ENCODE data around the gene TSC1.

The TSC1 gene

DNA sequence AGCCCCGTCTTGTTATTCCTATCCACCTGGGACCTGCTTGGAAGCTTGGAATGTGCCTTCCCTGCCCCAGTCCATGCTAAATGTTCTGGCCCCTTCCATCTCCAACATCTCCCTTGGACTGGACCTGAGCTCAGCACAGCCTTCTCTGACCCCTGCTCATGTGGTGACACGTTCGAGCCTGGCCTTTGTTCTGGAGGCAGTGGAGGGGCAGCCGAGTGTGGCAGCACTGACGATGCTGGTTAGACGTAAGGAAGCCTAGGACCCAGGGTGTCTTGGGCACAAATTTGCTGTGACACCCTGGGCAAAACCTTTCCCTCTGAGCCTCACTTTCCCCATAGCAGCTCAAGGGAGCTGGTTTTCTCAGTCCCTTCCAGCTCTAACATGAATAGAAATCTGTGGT, 61.8 kb downstream of the TSC1 start:
- no peak overlapping the region for H3K27ac ChIP-seq (ENCODE audit: extremely low read depth, low read depth, low read length)
- CTCF ChIA-PET, result interaction anchor here (2.6 kb wide), 1 partner anchor 19 kb away, joined by 16 read pairs; no protein-coding TSS in a partner anchor
- H3K36me3 ChIP-seq (ENCODE audit: control insufficient read depth in 2 of 2, insufficient read depth in 1 of 2, low read length in 2 of 2), result no peaks in the 10 kb centered on the region
- TF ChIP-seq, protein P1, sequence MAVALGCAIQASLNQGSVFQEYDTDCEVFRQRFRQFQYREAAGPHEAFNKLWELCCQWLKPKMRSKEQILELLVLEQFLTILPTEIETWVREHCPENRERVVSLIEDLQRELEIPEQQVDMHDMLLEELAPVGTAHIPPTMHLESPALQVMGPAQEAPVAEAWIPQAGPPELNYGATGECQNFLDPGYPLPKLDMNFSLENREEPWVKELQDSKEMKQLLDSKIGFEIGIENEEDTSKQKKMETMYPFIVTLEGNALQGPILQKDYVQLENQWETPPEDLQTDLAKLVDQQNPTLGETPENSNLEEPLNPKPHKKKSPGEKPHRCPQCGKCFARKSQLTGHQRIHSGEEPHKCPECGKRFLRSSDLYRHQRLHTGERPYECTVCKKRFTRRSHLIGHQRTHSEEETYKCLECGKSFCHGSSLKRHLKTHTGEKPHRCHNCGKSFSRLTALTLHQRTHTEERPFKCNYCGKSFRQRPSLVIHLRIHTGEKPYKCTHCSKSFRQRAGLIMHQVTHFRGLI (tag by site-specific recombination; IDR thresholded peaks at IDR 0.05), result no peak
- TF ChIP-seq ZNF600 (tag by site-specific recombination; IDR thresholded peaks at IDR 0.05), result 0 out of 2 replicates have a peak, but pooled peaks have one; percentile 10
- H3K4me3 ChIP-seq (ENCODE audit: low read depth, low read length), result no peak overlapping the region
- POLR2A ChIA-PET, result no interaction called here
- H3K4me1 ChIP-seq (ENCODE audit: control insufficient read depth, insufficient read depth, low read length), result no peaks in the 10 kb centered on the region
- H3K9me3 ChIP-seq (ENCODE audit: control insufficient read depth, insufficient read depth, low read depth, low read length), result no peaks in the 10 kb centered on the region

DNA sequence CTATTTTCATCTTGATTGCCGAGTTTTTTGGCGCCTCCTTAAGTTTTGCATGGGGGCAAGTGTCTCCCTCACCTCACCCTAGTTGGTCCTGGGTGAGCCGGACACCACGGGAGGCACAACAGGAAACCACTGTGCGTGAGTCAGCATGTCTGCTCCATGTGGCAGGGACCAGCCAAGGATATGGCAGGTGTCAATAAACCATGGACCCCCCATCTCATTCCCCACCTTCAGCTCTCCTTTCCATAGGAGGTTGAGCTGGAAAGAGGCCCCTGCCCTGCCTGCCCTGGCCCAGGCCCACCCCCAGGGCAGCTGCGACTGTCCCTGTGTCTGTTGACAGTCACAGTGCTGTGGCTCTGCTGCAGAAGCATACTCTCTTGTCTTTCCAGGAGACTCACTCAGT, 62.6 kb downstream of the TSC1 start:
- Histone ChIP-seq H3K4me1 (ENCODE audit: control insufficient read depth, insufficient read depth, low read length) (no peaks in the 10 kb centered on the region), H3K4me3 (ENCODE audit: low read depth, low read length) (no peak overlapping the region), H3K36me3 (ENCODE audit: control insufficient read depth in 2 of 2, insufficient read depth in 1 of 2, low read length in 2 of 2) (no peaks in the 10 kb centered on the region), H3K27ac (ENCODE audit: extremely low read depth, low read depth, low read length) (no peak overlapping the region), H3K9me3 (ENCODE audit: control insufficient read depth, insufficient read depth, low read depth, low read length) (no peaks in the 10 kb centered on the region)
- POLR2A ChIA-PET, result no interaction called here
- CTCF ChIA-PET, result no interaction called here
- TF ChIP-seq ZNF549 (tag by site-specific recombination; IDR thresholded peaks at IDR 0.05) (no peak), ZIC2 (tag by site-specific recombination; IDR thresholded peaks at IDR 0.05) (0 out of 2 replicates have a peak, but pooled peaks have one; percentile 12)

DNA sequence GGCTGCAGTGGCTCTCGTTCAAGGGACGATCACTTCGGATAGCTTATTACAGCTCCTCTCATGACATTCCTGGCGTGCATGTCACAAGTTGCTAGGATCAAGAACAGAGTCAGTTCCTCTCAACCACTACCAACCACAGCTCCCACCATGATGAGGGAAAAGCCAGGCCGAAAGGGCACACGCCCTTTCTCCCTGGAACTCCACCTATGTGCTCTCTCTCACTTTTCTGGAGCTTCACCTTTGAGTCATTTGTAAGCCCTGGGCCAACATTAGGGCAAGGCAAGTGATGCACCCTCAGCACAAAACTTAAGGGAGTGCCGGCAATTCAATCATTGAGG, 64.1 kb downstream of the TSC1 start:
- TF ChIP-seq MYNN (tag by site-specific recombination; IDR thresholded peaks at IDR 0.05; ENCODE audit: borderline replicate concordance) (no peak), PRDM1 (tag by site-specific recombination; IDR thresholded peaks at IDR 0.05) (peak; percentile 52; the same call in 1 of the 2 replicates)
- TF ChIP-seq, protein P2, sequence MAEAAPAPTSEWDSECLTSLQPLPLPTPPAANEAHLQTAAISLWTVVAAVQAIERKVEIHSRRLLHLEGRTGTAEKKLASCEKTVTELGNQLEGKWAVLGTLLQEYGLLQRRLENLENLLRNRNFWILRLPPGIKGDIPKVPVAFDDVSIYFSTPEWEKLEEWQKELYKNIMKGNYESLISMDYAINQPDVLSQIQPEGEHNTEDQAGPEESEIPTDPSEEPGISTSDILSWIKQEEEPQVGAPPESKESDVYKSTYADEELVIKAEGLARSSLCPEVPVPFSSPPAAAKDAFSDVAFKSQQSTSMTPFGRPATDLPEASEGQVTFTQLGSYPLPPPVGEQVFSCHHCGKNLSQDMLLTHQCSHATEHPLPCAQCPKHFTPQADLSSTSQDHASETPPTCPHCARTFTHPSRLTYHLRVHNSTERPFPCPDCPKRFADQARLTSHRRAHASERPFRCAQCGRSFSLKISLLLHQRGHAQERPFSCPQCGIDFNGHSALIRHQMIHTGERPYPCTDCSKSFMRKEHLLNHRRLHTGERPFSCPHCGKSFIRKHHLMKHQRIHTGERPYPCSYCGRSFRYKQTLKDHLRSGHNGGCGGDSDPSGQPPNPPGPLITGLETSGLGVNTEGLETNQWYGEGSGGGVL (tag by site-specific recombination; IDR thresholded peaks at IDR 0.05), result no peak
- H3K36me3 ChIP-seq (ENCODE audit: control insufficient read depth in 2 of 2, insufficient read depth in 1 of 2, low read length in 2 of 2), result no peaks in the 10 kb centered on the region
- no peak overlapping the region for H3K27ac ChIP-seq (ENCODE audit: extremely low read depth, low read depth, low read length)
- no peaks in the 10 kb centered on the region for H3K4me1 ChIP-seq (ENCODE audit: control insufficient read depth, insufficient read depth, low read length)
- ChIA-PET POLR2A (no interaction called here), CTCF (interaction anchor here (0.7 to 4.7 kb wide), 3 partner anchors 21 to 219 kb away, joined by 3 to 39 read pairs (median 3); no protein-coding TSS in a partner anchor)
- H3K9me3 ChIP-seq (ENCODE audit: control insufficient read depth, insufficient read depth, low read depth, low read length), result no peaks in the 10 kb centered on the region
- no peak overlapping the region for H3K4me3 ChIP-seq (ENCODE audit: low read depth, low read length)

DNA sequence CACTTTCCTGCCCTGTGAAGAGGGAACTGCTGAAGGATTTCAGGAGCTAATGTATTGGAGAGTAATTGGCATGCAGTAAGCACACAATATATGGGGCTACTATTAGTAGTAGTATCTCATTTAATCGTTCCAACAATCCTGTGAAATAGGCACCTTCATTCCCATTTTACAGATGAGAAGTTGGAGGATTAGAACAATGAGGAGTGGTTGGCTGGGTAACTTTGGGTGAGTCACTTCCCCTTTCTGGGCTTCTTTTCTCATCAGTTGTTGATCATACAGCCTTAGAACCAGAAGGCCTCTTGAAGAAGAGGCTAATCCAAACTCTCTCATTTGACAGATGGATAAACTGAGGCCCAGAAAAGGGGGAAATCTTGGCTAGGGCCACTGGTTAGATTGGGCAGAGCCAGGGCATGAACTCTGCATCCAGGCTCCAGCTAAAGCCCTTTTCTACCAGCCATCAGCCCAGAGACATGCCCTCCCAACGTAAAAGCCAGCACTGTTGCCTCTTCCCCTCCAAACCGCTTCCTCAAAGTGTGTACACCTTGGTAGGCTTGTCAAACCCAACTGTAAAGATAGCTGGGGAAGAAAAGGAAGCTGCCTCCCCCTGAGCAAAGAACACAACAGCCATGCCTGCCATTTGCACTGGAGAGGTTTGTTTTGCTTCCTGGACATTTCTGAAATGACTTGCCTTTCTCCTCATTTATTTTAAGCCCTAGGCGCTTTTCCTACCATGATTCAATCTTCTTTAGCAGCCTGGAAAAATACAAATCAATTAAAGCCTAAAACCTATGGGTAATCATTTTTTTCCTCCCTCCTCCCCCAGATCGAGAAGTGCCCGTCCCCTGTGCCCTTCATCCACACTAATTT, 64.7 kb downstream of the TSC1 start:
- ChIA-PET POLR2A (interaction anchor here (2.4 kb wide), 1 partner anchor 65 kb away, joined by 8 read pairs; the partner anchor contains the start of gene TSC1), CTCF (interaction anchor here (0.5 to 4.7 kb wide), 5 partner anchors 18 to 95 kb away, joined by 3 to 39 read pairs (median 4); no protein-coding TSS in a partner anchor)
- Histone ChIP-seq H3K4me3 (ENCODE audit: low read depth, low read length) (no peak overlapping the region), H3K9me3 (ENCODE audit: control insufficient read depth, insufficient read depth, low read depth, low read length) (no peaks in the 10 kb centered on the region), H3K36me3 (ENCODE audit: control insufficient read depth in 2 of 2, insufficient read depth in 1 of 2, low read length in 2 of 2) (no peaks in the 10 kb centered on the region), H3K27ac (ENCODE audit: extremely low read depth, low read depth, low read length) (no peak overlapping the region), H3K4me1 (ENCODE audit: control insufficient read depth, insufficient read depth, low read length) (no peaks in the 10 kb centered on the region)
- TF ChIP-seq MEIS1 (CRISPR knock-in tag; IDR thresholded peaks at IDR 0.05; ENCODE audit: borderline replicate concordance) (no peak), ZNF664 (tag by site-specific recombination; IDR thresholded peaks at IDR 0.05) (peak; percentile 99)
